Measurements from ENCODE around the gene ITGA2. TPM values are rescaled to one million over a fixed set of nuclear protein-coding genes. Genes with fewer than 3 reads are reported as not detected.

The ITGA2 gene
- total and polyA plus RNA-seq, 9 of the 15 experiments (the other 6 are each of a cell fraction or from before 2014, with no cell fraction given), result 0.01 to 0.09 (median 0.03) TPM; not detected in 5

DNA sequence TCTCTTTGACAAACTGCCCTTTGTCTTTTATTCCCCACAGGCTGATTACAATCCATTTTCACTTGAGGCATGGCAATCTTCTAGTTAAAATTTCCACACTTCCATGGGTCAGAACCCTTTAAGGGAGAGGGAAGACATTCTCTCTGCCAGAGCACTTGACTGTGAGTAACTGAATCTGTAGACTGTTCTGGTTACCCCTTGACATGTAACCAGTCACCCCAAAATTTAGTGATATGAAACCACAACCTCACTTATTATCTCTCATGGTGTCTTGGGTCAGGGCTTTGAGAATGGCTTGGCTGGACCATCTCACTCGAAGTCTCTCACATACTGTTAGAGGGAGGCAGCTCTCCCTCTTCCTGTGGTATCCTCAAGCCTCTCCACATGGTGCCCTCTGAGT, 14.0 kb downstream of the ITGA2 start (continued):
- no peak for TF ChIP-seq XRCC4 (IDR thresholded peaks at IDR 0.05; ENCODE audit: extremely low read depth, insufficient read depth, insufficient read length)

DNA sequence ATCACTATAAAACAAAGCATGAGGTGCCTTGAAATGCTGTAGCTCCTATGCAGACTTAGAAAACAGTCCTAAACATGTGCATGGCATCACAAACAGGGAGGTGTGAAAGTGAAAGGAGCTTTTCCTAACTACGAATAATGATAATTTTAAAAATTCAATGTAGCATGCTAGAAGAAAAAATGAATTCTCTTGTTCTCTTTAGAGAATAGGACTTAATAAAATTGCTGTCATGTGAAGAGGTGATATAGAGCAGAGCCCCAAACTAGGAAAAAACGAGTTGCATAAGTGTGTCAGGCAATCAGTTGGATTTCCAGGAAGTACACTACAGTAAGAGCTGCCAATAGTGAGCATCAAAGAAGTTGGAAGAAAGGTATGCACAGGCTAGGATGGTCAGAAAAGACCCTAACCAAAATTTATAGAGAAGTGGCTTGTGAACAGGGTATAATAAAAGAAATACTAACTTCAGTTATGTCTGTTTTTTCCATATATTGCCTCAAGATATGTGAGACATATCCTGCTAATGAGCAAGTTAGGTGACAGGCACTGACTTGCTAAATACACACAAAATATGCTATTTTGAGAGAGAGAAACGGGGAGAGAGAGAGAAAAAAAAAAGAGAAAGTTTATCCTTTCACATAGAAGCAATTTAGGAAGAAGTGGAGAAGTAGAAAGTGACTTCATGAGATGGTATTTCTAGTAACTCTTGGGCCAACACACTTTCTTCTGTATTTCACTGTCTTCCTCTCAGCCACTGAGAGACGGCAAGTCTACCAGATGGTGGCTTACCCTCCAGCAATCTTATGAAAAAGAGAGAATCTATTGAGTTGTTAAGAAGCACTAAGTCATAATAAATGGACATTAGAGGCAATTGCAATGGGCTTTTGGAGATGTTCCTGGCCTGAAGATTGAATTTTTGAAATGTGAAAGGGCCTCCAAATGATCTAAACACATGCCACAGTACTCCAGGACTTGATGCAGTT, 18.0 kb downstream of the ITGA2 start:
- H3K4me3 ChIP-seq, result no peak overlapping the region
- in situ Hi-C loops (cut with MboI) (no loop called here), intact Hi-C loops (cut with micrococcal nuclease) (no loop called here)
- H3K9me3 ChIP-seq (replicated peaks; ENCODE audit: control insufficient read depth, insufficient read depth, low read depth, low read length), result no peaks in the 10 kb centered on the region
- no peak overlapping the region for H2AFZ ChIP-seq (ENCODE audit: low read depth, low read length)
- no peak overlapping the region for H3K27ac ChIP-seq (ENCODE audit: extremely low read depth, low read depth, low read length)
- H3K4me1 ChIP-seq (replicated peaks in 1 of 2; ENCODE audit: control insufficient read depth in 2 of 2, insufficient read depth in 2 of 2, low read length in 2 of 2), result no peaks in the 10 kb centered on the region
- no peak overlapping the region for H3K9ac ChIP-seq (ENCODE audit: insufficient read depth in 1 of 2, low read depth in 2 of 2, low read length in 2 of 2)
- H3K79me2 ChIP-seq (ENCODE audit: control insufficient read depth, insufficient read depth, low read length), result no peaks in the 10 kb centered on the region
- FAIRE-seq (no peak), DNase-seq (ENCODE audit: extremely low read depth in 1 of 4, low spot score in 3 of 4) (no peak), ATAC-seq (no peak)
- H3K9me1 ChIP-seq (ENCODE audit: control insufficient read depth, insufficient read depth, low read length), result no peaks in the 10 kb centered on the region
- CTCF ChIA-PET (ENCODE audit: low intra/inter-chr PET ratio), result no interaction called here
- no peaks in the 10 kb centered on the region for H3K27me3 ChIP-seq (ENCODE audit: control insufficient read depth in 2 of 2, insufficient read depth in 2 of 2, low read length in 2 of 2)
- POLR2A ChIA-PET, result no interaction called here
- no TSS peak for BruUV-seq (replicated peaks)
- 0% methylated on average over 3 of the region's 4 CpGs for WGBS (ENCODE audit: insufficient coverage, low coverage, missing lambda C conversion rate)
- H4K20me1 ChIP-seq (replicated peaks; ENCODE audit: control insufficient read depth, insufficient read depth, low read length), result no peaks in the 10 kb centered on the region
- no peak overlapping the region for H3K4me2 ChIP-seq (ENCODE audit: insufficient read depth, low read length)
- H3K36me3 ChIP-seq (ENCODE audit: control insufficient read depth, insufficient read depth, low read length), result no peaks in the 10 kb centered on the region
- TF ChIP-seq ADNP (tag; IDR thresholded peaks at IDR 0.05) (no peak), POLR2B (IDR thresholded peaks at IDR 0.05; ENCODE audit: low read depth, partially characterized antibody) (no peak), TAF9B (IDR thresholded peaks at IDR 0.05; ENCODE audit: partially characterized antibody) (no peak), SMARCA4 (IDR thresholded peaks at IDR 0.05) (no peak), PTTG1 (tag; IDR thresholded peaks at IDR 0.05; ENCODE audit: low read depth) (no peak)
- TF ChIP-seq, protein P1, sequence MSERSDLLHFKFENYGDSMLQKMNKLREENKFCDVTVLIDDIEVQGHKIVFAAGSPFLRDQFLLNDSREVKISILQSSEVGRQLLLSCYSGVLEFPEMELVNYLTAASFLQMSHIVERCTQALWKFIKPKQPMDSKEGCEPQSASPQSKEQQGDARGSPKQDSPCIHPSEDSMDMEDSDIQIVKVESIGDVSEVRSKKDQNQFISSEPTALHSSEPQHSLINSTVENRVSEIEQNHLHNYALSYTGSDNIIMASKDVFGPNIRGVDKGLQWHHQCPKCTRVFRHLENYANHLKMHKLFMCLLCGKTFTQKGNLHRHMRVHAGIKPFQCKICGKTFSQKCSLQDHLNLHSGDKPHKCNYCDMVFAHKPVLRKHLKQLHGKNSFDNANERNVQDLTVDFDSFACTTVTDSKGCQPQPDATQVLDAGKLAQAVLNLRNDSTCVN (CRISPR knock-in tag; IDR thresholded peaks at IDR 0.05), result no peak
- TF ChIP-seq, protein P2, sequence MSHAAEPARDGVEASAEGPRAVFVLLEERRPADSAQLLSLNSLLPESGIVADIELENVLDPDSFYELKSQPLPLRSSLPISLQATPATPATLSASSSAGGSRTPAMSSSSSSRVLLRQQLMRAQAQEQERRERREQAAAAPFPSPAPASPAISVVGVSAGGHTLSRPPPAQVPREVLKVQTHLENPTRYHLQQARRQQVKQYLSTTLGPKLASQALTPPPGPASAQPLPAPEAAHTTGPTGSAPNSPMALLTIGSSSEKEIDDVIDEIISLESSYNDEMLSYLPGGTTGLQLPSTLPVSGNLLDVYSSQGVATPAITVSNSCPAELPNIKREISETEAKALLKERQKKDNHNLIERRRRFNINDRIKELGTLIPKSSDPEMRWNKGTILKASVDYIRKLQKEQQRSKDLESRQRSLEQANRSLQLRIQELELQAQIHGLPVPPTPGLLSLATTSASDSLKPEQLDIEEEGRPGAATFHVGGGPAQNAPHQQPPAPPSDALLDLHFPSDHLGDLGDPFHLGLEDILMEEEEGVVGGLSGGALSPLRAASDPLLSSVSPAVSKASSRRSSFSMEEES (CRISPR knock-in tag; IDR thresholded peaks at IDR 0.05), result no peak
- TF ChIP-seq, protein P3, sequence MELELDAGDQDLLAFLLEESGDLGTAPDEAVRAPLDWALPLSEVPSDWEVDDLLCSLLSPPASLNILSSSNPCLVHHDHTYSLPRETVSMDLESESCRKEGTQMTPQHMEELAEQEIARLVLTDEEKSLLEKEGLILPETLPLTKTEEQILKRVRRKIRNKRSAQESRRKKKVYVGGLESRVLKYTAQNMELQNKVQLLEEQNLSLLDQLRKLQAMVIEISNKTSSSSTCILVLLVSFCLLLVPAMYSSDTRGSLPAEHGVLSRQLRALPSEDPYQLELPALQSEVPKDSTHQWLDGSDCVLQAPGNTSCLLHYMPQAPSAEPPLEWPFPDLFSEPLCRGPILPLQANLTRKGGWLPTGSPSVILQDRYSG (tag; conservative IDR thresholded peaks at IDR 0.05; ENCODE audit: low read depth), result no peak
- TF ChIP-seq, protein P4, sequence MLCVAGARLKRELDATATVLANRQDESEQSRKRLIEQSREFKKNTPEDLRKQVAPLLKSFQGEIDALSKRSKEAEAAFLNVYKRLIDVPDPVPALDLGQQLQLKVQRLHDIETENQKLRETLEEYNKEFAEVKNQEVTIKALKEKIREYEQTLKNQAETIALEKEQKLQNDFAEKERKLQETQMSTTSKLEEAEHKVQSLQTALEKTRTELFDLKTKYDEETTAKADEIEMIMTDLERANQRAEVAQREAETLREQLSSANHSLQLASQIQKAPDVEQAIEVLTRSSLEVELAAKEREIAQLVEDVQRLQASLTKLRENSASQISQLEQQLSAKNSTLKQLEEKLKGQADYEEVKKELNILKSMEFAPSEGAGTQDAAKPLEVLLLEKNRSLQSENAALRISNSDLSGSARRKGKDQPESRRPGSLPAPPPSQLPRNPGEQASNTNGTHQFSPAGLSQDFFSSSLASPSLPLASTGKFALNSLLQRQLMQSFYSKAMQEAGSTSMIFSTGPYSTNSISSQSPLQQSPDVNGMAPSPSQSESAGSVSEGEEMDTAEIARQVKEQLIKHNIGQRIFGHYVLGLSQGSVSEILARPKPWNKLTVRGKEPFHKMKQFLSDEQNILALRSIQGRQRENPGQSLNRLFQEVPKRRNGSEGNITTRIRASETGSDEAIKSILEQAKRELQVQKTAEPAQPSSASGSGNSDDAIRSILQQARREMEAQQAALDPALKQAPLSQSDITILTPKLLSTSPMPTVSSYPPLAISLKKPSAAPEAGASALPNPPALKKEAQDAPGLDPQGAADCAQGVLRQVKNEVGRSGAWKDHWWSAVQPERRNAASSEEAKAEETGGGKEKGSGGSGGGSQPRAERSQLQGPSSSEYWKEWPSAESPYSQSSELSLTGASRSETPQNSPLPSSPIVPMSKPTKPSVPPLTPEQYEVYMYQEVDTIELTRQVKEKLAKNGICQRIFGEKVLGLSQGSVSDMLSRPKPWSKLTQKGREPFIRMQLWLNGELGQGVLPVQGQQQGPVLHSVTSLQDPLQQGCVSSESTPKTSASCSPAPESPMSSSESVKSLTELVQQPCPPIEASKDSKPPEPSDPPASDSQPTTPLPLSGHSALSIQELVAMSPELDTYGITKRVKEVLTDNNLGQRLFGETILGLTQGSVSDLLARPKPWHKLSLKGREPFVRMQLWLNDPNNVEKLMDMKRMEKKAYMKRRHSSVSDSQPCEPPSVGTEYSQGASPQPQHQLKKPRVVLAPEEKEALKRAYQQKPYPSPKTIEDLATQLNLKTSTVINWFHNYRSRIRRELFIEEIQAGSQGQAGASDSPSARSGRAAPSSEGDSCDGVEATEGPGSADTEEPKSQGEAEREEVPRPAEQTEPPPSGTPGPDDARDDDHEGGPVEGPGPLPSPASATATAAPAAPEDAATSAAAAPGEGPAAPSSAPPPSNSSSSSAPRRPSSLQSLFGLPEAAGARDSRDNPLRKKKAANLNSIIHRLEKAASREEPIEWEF (CRISPR knock-in tag; IDR thresholded peaks at IDR 0.05), result no peak

Measured in K562 (cell line).